ENCODE data around the gene ADPGK.
"Not testable (repeated sequence)": the region's sequence is repeated elsewhere in the genome, so short reads cannot be mapped to it uniquely, and the experiment has no call there.

DNA sequence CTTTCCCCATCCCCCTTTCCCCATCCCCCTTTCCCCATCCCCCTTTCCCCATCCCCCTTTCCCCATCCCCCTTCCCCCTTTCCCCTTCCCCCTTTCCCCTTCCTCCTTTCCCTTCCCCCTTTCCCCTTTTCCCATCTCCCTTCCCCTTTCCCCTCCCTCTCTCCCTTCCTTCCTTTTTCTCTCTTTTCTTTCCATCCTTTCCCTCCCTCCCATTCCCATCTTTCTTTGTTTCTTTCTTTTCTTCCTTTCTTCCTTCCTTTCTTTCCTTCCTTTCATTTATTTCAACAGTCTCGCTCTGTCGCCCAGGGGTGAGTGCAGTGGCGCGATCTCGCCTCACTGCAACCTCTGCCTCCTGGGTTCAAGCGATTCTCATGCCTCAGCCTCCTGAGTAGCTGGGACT, 57.7 kb downstream of the ADPGK start:
- not testable (repeated sequence) for TF ChIP-seq POLR2A (IDR thresholded peaks at IDR 0.05)
- TF ChIP-seq, protein P1, sequence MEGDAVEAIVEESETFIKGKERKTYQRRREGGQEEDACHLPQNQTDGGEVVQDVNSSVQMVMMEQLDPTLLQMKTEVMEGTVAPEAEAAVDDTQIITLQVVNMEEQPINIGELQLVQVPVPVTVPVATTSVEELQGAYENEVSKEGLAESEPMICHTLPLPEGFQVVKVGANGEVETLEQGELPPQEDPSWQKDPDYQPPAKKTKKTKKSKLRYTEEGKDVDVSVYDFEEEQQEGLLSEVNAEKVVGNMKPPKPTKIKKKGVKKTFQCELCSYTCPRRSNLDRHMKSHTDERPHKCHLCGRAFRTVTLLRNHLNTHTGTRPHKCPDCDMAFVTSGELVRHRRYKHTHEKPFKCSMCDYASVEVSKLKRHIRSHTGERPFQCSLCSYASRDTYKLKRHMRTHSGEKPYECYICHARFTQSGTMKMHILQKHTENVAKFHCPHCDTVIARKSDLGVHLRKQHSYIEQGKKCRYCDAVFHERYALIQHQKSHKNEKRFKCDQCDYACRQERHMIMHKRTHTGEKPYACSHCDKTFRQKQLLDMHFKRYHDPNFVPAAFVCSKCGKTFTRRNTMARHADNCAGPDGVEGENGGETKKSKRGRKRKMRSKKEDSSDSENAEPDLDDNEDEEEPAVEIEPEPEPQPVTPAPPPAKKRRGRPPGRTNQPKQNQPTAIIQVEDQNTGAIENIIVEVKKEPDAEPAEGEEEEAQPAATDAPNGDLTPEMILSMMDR (IDR thresholded peaks at IDR 0.05), result not testable (repeated sequence)
